Measurements from ENCODE around the gene POFUT1. TPM values are rescaled to one million over a fixed set of nuclear protein-coding genes. Genes with fewer than 3 reads are reported as not detected.
A peak's percentile ranks its signal among the peaks of the same experiment; 100 is the strongest.
"Not testable (repeated sequence)": the region's sequence is repeated elsewhere in the genome, so short reads cannot be mapped to it uniquely, and the experiment has no call there.

POFUT1 gene
- 10 to 100 TPM; 31.1 to 34.0 TPM for total RNA-seq

DNA sequence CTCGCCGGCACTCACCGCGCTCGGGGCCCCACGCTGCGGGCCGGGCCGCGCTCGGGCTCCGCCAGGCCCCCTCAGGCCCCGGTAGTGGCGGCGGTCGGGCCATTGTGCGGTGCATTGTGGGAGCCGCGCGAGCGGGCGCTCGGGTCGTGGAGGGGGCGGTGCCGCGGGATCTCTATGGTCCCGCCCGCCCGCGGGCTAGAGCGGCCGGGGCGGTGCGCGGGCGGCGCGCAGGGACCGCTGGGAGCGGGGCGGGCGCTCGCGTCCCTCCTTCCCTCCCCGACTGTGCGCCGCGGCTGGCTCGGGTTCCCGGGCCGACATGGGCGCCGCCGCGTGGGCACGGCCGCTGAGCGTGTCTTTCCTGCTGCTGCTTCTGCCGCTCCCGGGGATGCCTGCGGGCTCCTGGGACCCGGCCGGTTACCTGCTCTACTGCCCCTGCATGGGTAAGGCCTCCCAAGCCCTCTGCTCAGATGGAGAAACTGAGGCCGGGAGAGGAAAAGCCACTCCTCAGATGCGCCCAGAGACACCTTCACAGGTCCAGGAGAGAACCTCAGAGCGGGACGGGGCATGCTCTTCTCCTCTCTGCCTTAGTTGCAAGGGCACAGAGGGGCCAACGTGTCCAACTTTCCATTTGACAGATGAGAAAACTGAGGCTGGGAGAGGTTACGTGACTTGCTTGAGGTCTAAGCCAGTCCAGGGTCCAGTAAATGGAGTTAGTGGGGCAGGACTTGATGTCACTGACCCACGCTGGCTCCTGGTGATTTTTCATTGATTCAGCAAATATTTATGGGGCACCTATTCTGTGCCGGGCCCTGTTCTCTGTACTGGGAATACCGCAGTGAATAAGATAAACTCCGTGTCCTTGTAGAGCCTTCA lies at the start of gene POFUT1, which contains the start of gene PLAGL2:
Gene POFUT1, plus strand, starts transcription at position 255 of the 873 bp plus-strand sequence. Its CDS starts 62 bp downstream, at position 317.
Gene PLAGL2, minus strand, starts transcription at position 118 of the 873 bp plus-strand sequence. CDS start 5,565 bp downstream, outside the sequence.
- Mint-ChIP-seq H3K27me3 (no peaks in the 10 kb centered on the region), H3K4me3 (peak within 1 kb of the TSS; percentile 89), H3K36me3 (peaks cover 30% of the 10 kb centered on the region), H3K4me1 (peaks cover 77% of the 10 kb centered on the region), H3K27ac (peak within 1 kb of the TSS; percentile 85), H3K9me3 (ENCODE audit: low read depth) (no peaks in the 10 kb centered on the region)
- DNase-seq (peak; percentile 90), ATAC-seq (peak; percentile 96)
- CTCF ChIA-PET, result interaction anchor here (0.6 to 1.7 kb wide), 3 partner anchors 8 to 151 kb away, joined by 3 to 4 read pairs (median 3); no protein-coding TSS in a partner anchor

DNA sequence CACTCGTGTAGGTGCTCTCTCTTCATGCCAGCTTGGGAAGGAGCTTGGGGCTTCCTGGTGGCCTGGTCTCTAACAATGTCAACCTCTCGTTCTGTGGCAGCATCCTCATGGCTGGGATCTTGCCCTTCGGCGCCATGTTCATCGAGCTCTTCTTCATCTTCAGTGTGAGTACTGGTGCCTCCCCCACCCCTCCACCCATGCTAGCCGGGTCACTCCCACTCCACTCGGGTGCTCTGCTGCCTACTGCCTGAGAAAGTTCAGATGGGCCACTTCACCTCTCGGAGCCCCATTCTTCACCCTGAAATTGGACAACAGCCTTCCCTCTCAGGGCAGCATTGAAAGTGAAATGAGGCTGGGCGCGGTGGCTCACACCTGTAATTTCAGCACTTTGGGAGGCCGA lies 49.3 kb upstream of the POFUT1 start:
- no peak overlapping the region for H3K27ac Mint-ChIP-seq
- ATAC-seq (no peak), DNase-seq (no peak)
- no peaks in the 10 kb centered on the region for H3K9me3 Mint-ChIP-seq (ENCODE audit: low read depth)
- peaks cover 34% of the 10 kb centered on the region for H3K36me3 Mint-ChIP-seq
- CTCF ChIA-PET, result no interaction called here
- H3K4me3 Mint-ChIP-seq, result no peak overlapping the region
- H3K4me1 Mint-ChIP-seq, result no peaks in the 10 kb centered on the region
- no peaks in the 10 kb centered on the region for H3K27me3 Mint-ChIP-seq

DNA sequence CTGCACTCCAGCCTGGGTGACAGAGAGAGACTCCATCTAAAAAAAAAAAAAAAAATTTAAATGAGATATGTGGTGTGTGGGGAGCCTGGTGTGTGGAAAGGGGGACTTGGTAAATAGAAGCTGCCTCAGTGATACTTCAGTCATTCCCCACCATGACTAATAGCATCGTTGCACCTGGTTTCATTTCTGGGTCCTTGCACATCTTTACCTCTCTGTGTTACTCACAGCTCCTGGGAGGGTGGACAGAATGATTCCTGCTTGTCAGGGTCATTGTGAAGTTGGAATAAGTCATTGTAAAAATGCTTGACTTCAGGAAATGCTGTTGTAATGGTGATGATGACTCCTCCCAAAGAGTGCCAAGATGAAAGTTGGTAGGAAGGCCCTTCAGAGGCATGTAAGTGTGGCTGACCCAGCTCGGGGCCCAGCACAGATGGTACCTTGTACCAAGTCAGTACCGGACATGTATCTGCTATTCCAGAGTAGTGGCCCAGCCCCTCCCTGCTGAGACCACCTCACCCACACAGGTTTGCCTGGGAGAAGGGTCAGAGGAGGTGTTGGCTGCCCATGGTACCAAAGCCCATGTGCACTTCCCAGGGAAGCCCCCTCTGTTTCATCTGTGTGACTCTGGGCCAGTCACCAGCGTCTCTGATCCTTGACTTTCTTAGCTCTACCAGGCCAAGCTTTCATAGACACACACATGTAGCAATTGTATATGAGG lies 48.6 kb upstream of the POFUT1 start:
- DNase-seq (no peak), ATAC-seq (peak; percentile 20)
- Mint-ChIP-seq H3K4me3 (no peak overlapping the region), H3K27me3 (no peaks in the 10 kb centered on the region), H3K9me3 (ENCODE audit: low read depth) (no peaks in the 10 kb centered on the region), H3K36me3 (peaks cover 35% of the 10 kb centered on the region), H3K4me1 (no peaks in the 10 kb centered on the region), H3K27ac (no peak overlapping the region)
- CTCF ChIA-PET, result no interaction called here

DNA sequence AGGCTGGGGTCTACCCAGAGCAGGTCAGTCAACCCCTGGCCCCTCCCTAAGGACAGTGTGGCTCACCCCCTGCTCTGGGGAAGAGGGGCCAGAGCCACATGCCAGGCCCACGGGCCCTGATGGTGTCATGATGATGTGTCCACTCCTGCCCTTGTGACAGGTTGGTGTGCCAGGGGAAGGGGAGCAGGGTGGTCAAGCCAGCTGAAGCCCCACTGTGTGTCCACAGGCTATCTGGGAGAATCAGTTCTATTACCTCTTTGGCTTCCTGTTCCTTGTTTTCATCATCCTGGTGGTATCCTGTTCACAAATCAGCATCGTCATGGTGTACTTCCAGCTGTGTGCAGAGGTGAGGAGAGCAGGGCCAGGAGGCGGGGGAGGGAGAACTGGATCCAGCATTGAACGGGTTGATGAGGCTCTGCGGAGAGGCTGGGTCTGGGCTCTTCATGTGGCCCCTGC lies 47.9 kb upstream of the POFUT1 start:
- Mint-ChIP-seq H3K9me3 (ENCODE audit: low read depth) (no peaks in the 10 kb centered on the region), H3K4me1 (no peaks in the 10 kb centered on the region), H3K4me3 (no peak overlapping the region), H3K27me3 (no peaks in the 10 kb centered on the region), H3K36me3 (peaks cover 33% of the 10 kb centered on the region), H3K27ac (no peak overlapping the region)
- CTCF ChIA-PET, result no interaction called here
- DNase-seq, result no peak
- no peak for ATAC-seq

DNA sequence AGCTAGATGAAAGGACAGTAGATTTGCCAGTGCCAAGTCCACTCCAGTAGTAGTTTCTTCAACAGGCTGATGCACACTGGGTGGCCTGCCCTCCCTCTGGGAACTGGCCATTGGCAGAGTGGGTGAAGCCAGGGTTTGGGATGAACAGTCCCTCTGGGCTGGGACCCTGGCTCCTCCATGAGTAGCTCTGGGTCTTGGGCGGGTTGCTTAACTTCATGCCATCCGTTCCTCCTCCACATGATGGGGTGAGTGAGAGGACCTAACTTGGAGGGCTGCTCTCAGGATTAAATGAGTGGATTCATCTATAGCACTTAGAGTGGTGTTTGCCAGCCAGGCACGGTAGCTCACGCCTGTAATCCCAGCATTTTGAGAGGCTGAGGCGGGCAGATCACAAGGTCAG lies 47.3 kb upstream of the POFUT1 start:
- no peak overlapping the region for H3K4me3 Mint-ChIP-seq
- H3K4me1 Mint-ChIP-seq, result no peaks in the 10 kb centered on the region

DNA sequence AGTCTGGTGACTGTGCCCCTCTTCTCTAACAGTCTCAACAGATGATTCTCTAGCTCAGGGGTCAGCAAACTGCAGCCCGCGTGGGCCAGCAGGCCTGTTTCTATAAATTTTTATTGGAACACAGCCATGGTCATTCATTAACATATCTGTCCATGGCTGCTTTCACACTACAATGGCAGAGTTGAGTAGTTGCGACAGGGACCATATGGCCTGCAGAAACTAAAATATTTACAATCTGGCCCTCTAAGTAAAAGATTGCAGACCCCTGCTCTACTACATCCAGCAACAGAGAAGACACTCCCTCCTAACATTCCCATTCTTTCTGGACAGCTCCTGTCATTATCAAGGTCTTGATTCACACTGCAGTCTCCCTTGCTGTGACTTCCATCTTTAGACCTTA lies 45.3 kb upstream of the POFUT1 start:
- no peaks in the 10 kb centered on the region for H3K4me1 Mint-ChIP-seq
- CTCF ChIA-PET, result no interaction called here
- peaks cover 38% of the 10 kb centered on the region for H3K36me3 Mint-ChIP-seq
- no peaks in the 10 kb centered on the region for H3K9me3 Mint-ChIP-seq (ENCODE audit: low read depth)
- DNase-seq (no peak), ATAC-seq (no peak)
- no peak overlapping the region for H3K27ac Mint-ChIP-seq
- no peak overlapping the region for H3K4me3 Mint-ChIP-seq
- no peaks in the 10 kb centered on the region for H3K27me3 Mint-ChIP-seq

More for the DNA sequence above, 47.3 kb upstream of the POFUT1 start:
- Mint-ChIP-seq H3K36me3 (peaks cover 32% of the 10 kb centered on the region), H3K9me3 (ENCODE audit: low read depth) (no peaks in the 10 kb centered on the region), H3K27me3 (no peaks in the 10 kb centered on the region), H3K27ac (no peak overlapping the region)
- DNase-seq, result no peak
- CTCF ChIA-PET, result no interaction called here
- no peak for ATAC-seq

DNA sequence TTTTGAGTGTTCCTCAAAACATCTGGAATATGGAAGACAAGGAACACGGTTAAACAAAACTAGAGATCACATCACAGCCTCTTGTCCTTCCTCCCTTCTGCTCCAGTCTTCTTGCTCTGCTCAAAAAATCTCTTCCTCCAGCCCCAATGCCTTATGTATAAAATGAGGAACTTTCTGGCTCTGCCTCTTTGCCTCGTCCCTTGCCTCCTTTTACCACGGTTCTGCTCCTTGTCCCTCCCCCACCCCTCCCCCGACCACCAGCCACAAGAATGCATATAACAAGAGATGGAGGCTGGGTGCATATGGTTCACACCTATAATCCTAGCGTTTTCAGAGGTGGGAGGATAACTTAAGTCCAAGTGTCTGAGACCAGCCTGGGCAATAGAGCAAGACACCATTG lies 43.7 kb upstream of the POFUT1 start:
- Mint-ChIP-seq H3K27ac (no peak overlapping the region), H3K4me1 (no peaks in the 10 kb centered on the region), H3K27me3 (no peaks in the 10 kb centered on the region), H3K4me3 (no peak overlapping the region), H3K36me3 (peaks cover 29% of the 10 kb centered on the region), H3K9me3 (ENCODE audit: low read depth) (no peaks in the 10 kb centered on the region)
- no peak for ATAC-seq
- DNase-seq, result no peak
- CTCF ChIA-PET, result no interaction called here

DNA sequence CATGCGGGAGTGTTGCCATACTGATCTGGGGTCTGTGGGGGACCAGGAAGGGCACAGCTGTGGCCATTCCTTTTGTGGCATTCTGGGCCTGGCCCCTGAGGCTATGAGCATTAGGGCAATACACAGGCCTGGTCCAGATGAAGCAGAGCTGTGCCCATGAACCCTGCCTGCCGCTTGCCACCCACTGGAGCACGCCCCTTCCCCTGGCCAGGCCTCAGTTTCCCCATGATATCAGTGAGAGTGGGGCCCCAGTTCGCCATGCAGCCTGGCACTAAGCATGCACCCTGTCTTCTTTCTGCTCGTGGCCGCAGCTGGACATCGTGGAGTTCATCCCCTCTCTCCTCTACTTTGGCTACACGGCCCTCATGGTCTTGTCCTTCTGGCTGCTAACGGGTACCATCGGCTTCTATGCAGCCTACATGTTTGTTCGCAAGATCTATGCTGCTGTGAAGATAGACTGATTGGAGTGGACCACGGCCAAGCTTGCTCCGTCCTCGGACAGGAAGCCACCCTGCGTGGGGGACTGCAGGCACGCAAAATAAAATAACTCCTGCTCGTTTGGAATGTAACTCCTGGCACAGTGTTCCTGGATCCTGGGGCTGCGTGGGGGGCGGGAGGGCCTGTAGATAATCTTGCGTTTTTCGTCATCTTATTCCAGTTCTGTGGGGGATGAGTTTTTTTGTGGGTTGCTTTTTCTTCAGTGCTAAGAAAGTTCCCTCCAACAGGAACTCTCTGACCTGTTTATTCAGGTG lies 42.5 kb upstream of the POFUT1 start:
- DNase-seq (no peak), ATAC-seq (no peak)
- H3K36me3 Mint-ChIP-seq, result peaks cover 24% of the 10 kb centered on the region
- no peaks in the 10 kb centered on the region for H3K9me3 Mint-ChIP-seq (ENCODE audit: low read depth)
- CTCF ChIA-PET, result no interaction called here
- no peaks in the 10 kb centered on the region for H3K4me1 Mint-ChIP-seq
- no peak overlapping the region for H3K27ac Mint-ChIP-seq
- no peaks in the 10 kb centered on the region for H3K27me3 Mint-ChIP-seq
- no peak overlapping the region for H3K4me3 Mint-ChIP-seq

DNA sequence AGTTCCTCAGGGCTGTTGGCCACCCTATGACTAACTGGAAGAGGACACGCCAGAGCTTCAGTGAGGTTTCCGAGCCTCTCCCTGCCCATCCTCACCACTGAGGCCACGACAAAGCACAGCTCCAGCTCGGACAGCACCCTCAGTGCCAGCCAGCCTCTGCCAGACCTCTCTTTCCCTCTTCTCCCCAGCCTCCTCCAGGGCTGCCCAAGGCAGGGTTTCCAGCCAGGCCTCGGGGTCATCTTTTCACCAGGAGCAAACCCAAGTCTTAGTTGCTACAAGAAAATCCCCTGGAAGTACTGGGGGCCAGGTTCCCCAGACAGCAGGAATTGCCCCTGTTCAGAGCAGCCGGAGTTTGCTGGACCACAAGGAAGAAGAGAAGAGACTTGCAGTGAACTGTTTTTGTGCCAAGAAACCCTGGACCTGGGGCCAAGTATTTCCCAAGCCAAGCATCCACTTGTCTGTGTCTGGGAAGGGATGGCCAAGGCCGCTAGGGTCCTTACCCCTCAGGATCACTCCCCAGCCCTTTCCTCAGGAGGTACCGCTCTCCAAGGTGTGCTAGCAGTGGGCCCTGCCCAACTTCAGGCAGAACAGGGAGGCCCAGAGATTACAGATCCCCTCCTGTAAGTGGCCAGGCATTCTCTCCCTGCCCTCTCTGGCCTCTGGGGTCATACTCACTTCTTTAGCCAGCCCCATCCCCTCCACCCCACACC lies 41.7 kb upstream of the POFUT1 start:
- Mint-ChIP-seq H3K36me3 (peaks cover 21% of the 10 kb centered on the region), H3K4me3 (no peak overlapping the region), H3K27me3 (no peaks in the 10 kb centered on the region), H3K9me3 (ENCODE audit: low read depth) (no peaks in the 10 kb centered on the region), H3K27ac (no peak overlapping the region), H3K4me1 (no peaks in the 10 kb centered on the region)
- ATAC-seq (no peak), DNase-seq (no peak)
- CTCF ChIA-PET, result no interaction called here

DNA sequence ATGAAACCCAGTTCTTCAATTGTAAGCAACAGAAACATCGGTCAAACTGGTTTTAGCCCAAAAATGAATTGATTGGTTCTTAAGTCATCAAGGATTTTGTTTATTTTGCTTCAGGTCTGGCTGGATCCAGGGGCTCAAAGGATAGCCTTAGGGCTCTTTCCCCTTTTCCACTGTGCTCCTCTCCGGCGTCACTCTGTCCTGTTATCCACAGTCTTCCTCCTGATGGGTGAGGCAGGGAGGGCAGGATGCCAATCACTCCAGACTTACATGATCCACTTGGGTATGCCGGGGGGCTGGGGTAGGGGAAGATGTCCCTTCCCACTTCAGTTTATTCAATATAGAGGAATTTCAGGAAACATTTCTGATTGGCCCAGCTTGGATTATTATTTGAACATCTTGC lies 40.1 kb upstream of the POFUT1 start:
- peaks cover 13% of the 10 kb centered on the region for H3K36me3 Mint-ChIP-seq
- no peak overlapping the region for H3K27ac Mint-ChIP-seq
- H3K4me1 Mint-ChIP-seq, result no peaks in the 10 kb centered on the region
- DNase-seq (no peak), ATAC-seq (no peak)
- H3K4me3 Mint-ChIP-seq, result no peak overlapping the region
- CTCF ChIA-PET, result no interaction called here
- H3K27me3 Mint-ChIP-seq, result no peaks in the 10 kb centered on the region
- H3K9me3 Mint-ChIP-seq (ENCODE audit: low read depth), result no peaks in the 10 kb centered on the region

DNA sequence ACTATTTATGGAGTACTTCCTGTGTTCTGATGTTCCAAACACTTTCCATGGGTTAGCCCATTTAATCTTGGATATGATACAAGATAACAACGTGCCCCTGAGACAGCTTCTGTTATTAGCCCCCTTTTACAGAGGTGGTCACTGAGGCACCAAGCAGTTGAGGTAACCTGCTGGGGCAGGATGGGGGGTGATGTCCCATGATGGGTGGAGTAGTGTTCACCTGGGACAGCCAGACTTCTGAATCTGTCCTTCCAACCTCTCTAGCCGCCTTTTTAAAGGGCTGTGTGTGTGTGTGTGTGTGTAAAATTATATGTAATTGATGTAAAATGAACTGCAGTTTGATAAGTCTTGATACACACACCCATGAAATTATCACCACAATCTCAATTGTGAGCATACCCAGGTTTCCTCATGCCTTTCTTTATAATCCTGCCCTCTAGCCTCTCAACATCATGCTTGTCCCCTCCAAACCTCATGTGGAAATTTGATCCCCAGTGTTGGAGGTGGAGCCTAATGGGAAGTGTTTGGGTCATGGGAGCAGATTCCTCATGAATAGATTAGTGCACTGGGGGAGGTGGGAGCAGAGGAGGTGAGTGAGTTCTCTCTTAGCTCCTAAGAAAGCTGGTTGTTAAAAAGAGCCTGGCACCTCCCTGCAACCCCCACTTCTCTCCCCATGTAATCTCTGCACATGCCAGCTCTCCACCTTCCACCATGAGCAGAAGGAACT lies 39.3 kb upstream of the POFUT1 start:
- H3K27ac Mint-ChIP-seq, result no peak overlapping the region
- CTCF ChIA-PET, result no interaction called here
- peaks cover 10% of the 10 kb centered on the region for H3K36me3 Mint-ChIP-seq
- no peaks in the 10 kb centered on the region for H3K4me1 Mint-ChIP-seq
- ATAC-seq (no peak), DNase-seq (no peak)
- H3K9me3 Mint-ChIP-seq (ENCODE audit: low read depth), result no peaks in the 10 kb centered on the region
- no peaks in the 10 kb centered on the region for H3K27me3 Mint-ChIP-seq
- no peak overlapping the region for H3K4me3 Mint-ChIP-seq

DNA sequence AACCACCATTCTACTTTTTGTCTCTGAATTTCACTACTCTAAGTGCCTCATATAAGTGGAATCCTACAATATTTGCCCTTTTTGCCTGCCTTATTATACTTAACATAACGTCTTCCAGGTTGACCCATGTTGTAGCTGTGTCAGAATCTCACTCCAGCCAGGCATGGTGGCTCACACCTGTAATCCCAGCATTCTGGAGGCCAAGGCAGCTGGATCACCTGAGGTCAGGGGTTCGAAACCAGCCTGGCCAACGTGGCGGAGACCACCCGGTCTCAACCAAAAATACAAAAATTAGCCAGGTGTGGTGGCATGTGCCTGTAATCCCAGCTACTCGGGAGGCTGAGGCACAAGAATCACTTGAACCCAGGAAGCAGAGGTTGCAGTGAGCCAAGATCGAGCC lies 30.0 kb upstream of the POFUT1 start:
- H3K36me3 Mint-ChIP-seq; H3K4me3 Mint-ChIP-seq; DNase-seq; ATAC-seq; H3K9me3 Mint-ChIP-seq (ENCODE audit: low read depth); H3K27ac Mint-ChIP-seq; CTCF ChIA-PET; H3K27me3 Mint-ChIP-seq; H3K4me1 Mint-ChIP-seq: not testable (repeated sequence)
